PC-3 (cell line): Measurements from ENCODE around the gene HSD3B2. TPM values are rescaled to one million over a fixed set of nuclear protein-coding genes. Genes with fewer than 3 reads are reported as not detected.

Experiments used
- ATAC-seq: fragments of 200-7000 bp; cut with Tn5 transposase; 2 replicates; pipeline ENCODE4 v1.9.1; 2020; ENCODE audit warnings: mild to moderate bottlenecking, moderate library complexity
- BruUV-seq: library from RNA; stranded (reverse); fragments of 400-500 nt; replicated peaks from 2 replicates; lab custom pipeline; 2021; lab: Mats Ljungman, UMichigan
- CTCF ChIA-PET: fragments of 300-600 bp; sonication (Branson Sonifier 250); formaldehyde crosslinking; loops from one replicate; lab custom pipeline; 2022; ENCODE audit warnings: antibody characterized with exemption; lab: Charles Lee
- POLR2A ChIA-PET: fragments of 300-600 bp; sonication (Branson Sonifier 250); formaldehyde crosslinking; loops from one replicate; lab custom pipeline; 2022; ENCODE audit warnings: antibody characterized with exemption; ENCODE audit not compliant: unreplicated experiment; lab: Charles Lee
- DNase-seq: peaks from one replicate; pipeline ENCODE4 v3.0.0-alpha.2; 2015
- H2AFZ ChIP-seq: fragments of 300-600 bp; sonication (generic); 2 replicates; pipeline ENCODE4 v1.6.0; 2016; ENCODE audit warnings: antibody characterized with exemption, low read length
- H3F3A ChIP-seq: fragments of 300-600 bp; sonication (generic); one replicate; pipeline ENCODE4 v1.6.0; 2017; ENCODE audit warnings: antibody characterized with exemption, low read length, control low read depth, mild to moderate bottlenecking; ENCODE audit not compliant: unreplicated experiment
- H3K27ac ChIP-seq: fragments of 300-600 bp; sonication (generic); 2 replicates; pipeline ENCODE4 v1.5.1; 2016; ENCODE audit warnings: mild to moderate bottlenecking, low read length
- H3K27me3 ChIP-seq: fragments of 300-600 bp; sonication (generic); 2 replicates; pipeline ENCODE4 v1.6.1; 2016; ENCODE audit warnings: low read length, mixed read lengths
- H3K36me3 ChIP-seq: fragments of 300-600 bp; sonication (generic); 2 replicates; pipeline ENCODE4 v1.6.1; 2016; ENCODE audit warnings: low read depth, mixed run types, low read length, mixed read lengths
- H3K4me1 ChIP-seq: fragments of 300-600 bp; sonication (generic); 2 replicates; pipeline ENCODE4 v1.5.1; 2016; ENCODE audit warnings: low read length; ENCODE audit not compliant: insufficient read depth
- H3K4me2 ChIP-seq: fragments of 300-600 bp; sonication (generic); 2 replicates; pipeline ENCODE4 v1.6.0; 2016; ENCODE audit warnings: low read length
- H3K4me3 ChIP-seq: fragments of 300-600 bp; sonication (generic); 2 replicates; pipeline ENCODE4 v1.5.1; 2016; ENCODE audit warnings: mild to moderate bottlenecking, low read length, mixed read lengths
- H3K79me2 ChIP-seq: fragments of 300-600 bp; sonication (generic); 2 replicates; pipeline ENCODE4 v1.6.1; 2017; ENCODE audit warnings: low read length, mixed read lengths
- H3K9ac ChIP-seq: fragments of 300-600 bp; sonication (generic); 2 replicates; pipeline ENCODE4 v1.6.0; 2016; ENCODE audit warnings: mild to moderate bottlenecking, low read length
- H3K9me2 ChIP-seq: fragments of 300-600 bp; sonication (generic); replicated peaks from 2 replicates; pipeline ENCODE4 v1.6.1; 2016; ENCODE audit warnings: mixed run types, low read length, mixed read lengths
- H3K9me3 ChIP-seq: fragments of 300-600 bp; sonication (generic); 2 replicates; pipeline ENCODE4 v1.6.1; 2016; ENCODE audit warnings: low read length, mixed read lengths
- H4K20me1 ChIP-seq: fragments of 300-600 bp; sonication (generic); 2 replicates; pipeline ENCODE4 v1.6.1; 2016; ENCODE audit warnings: low read length, mixed read lengths
- CTCF ChIP-seq: fragments of 300-600 bp; sonication (generic); conservative IDR thresholded peaks from 2 replicates; pipeline ENCODE4 v1.5.1; 2017; ENCODE audit warnings: antibody characterized with exemption, low read depth, mild to moderate bottlenecking, low read length
- EZH2 ChIP-seq: fragments of 300-600 bp; sonication (generic); IDR thresholded peaks from one replicate; pipeline ENCODE4 v1.6.1; 2017; ENCODE audit warnings: antibody characterized with exemption, mild to moderate bottlenecking, low read length; ENCODE audit not compliant: unreplicated experiment
- EZH2phosphoT487 ChIP-seq: fragments of 300-600 bp; sonication (generic); IDR thresholded peaks from 2 replicates; pipeline ENCODE4 v1.6.1; 2018; ENCODE audit warnings: mild to moderate bottlenecking, antibody characterized with exemption, low read length, borderline replicate concordance
- intact Hi-C: fragments of 100-400 bp; cut with micrococcal nuclease; formaldehyde crosslinking; loops from 2 replicates; pipeline ENCODE4 v1.9.0; 2023
- total RNA-seq: library from RNA; depleted of rRNA; stranded (reverse); fragments of >200 nt; gene quantifications from 2 replicates; pipeline ENCODE4 v1.2.3, GENCODE V29; 2014

The HSD3B2 gene
- total RNA-seq, 1 experiment from 2014 or later = not detected

GRCh38 chr1:119469741-119470140, 54.8 kb downstream of the HSD3B2 start:
- H3K79me2 ChIP-seq = no peaks in the 10 kb centered on the region
- H3K36me3 ChIP-seq = no peaks in the 10 kb centered on the region
- no TSS peak for BruUV-seq
- POLR2A ChIA-PET = no interaction called here
- no peaks in the 10 kb centered on the region for H3K9me2 ChIP-seq
- CTCF ChIA-PET = no interaction called here
- no peak overlapping the region for H3K9ac ChIP-seq
- no peaks in the 10 kb centered on the region for H3K4me1 ChIP-seq
- no peak overlapping the region for H3K4me3 ChIP-seq
- intact Hi-C loops = loop anchor here (10.0 kb wide), 1 partner anchor 115 kb away; no protein-coding TSS in a partner anchor
- H2AFZ ChIP-seq = no peak overlapping the region
- no peak overlapping the region for H3K4me2 ChIP-seq
- no peaks in the 10 kb centered on the region for H4K20me1 ChIP-seq
- H3K27ac ChIP-seq = no peak overlapping the region
- ATAC-seq = no peak
- DNase-seq = no peak
- TF ChIP-seq EZH2phosphoT487 = no peak
- no peak for TF ChIP-seq CTCF
- no peak for TF ChIP-seq EZH2
- H3F3A ChIP-seq = no peaks in the 10 kb centered on the region
- H3K27me3 ChIP-seq = peaks cover 24% of the 10 kb centered on the region
- no peaks in the 10 kb centered on the region for H3K9me3 ChIP-seq

DNA sequence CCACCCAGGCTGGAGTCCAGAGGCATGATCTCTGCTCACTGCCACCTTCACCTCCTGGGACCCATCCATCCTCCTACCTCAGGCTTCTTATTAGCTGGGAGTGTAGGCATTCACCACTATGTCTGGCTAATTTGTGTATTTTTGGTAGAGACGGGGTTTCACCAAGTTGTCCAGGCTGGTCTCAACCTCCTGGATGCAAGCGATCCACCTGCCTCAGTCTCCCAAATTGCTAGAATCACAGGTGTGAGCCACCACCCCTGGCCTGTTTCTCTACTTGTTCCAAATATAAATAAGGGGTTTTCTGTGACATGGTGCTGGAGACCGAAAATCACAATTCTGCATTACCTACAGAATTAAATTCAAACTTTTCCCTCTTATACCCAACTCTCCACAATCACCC, 55.4 kb downstream of the HSD3B2 start:
- H3K27ac ChIP-seq = no peak overlapping the region
- BruUV-seq = no TSS peak
- no peak for DNase-seq
- intact Hi-C loops = loop anchor here (10.0 kb wide), 1 partner anchor 114 kb away; no protein-coding TSS in a partner anchor
- H3K4me1 ChIP-seq = no peaks in the 10 kb centered on the region
- CTCF ChIA-PET = no interaction called here
- ATAC-seq = no peak
- H4K20me1 ChIP-seq = no peaks in the 10 kb centered on the region
- H3K27me3 ChIP-seq = peaks cover 24% of the 10 kb centered on the region
- H2AFZ ChIP-seq = no peak overlapping the region
- POLR2A ChIA-PET = no interaction called here
- no peak overlapping the region for H3K4me2 ChIP-seq
- H3F3A ChIP-seq = no peaks in the 10 kb centered on the region
- no peaks in the 10 kb centered on the region for H3K9me3 ChIP-seq
- H3K9ac ChIP-seq = no peak overlapping the region
- no peak for TF ChIP-seq CTCF
- TF ChIP-seq EZH2 = no peak
- no peak for TF ChIP-seq EZH2phosphoT487
- no peaks in the 10 kb centered on the region for H3K36me3 ChIP-seq
- H3K9me2 ChIP-seq = no peaks in the 10 kb centered on the region
- no peaks in the 10 kb centered on the region for H3K79me2 ChIP-seq
- H3K4me3 ChIP-seq = no peak overlapping the region

- Histone ChIP-seq H3K36me3 (no peaks in the 10 kb centered on the region), H3K9me2 (no peaks in the 10 kb centered on the region), H3K79me2 (no peaks in the 10 kb centered on the region), H3F3A (no peaks in the 10 kb centered on the region), H4K20me1 (no peaks in the 10 kb centered on the region), H3K4me2 (no peak overlapping the region), H3K27me3 (peaks cover 24% of the 10 kb centered on the region), H3K9ac (no peak overlapping the region), H2AFZ (no peak overlapping the region), H3K4me3 (no peak overlapping the region), H3K27ac (no peak overlapping the region), H3K4me1 (no peaks in the 10 kb centered on the region; the same call in 1 of the 2 replicates), H3K9me3 (no peaks in the 10 kb centered on the region)
- intact Hi-C loops = loop anchor here (10.0 kb wide), 1 partner anchor 114 kb away; no protein-coding TSS in a partner anchor
- no peak for DNase-seq
- TF ChIP-seq EZH2 = no peak
- no peak for TF ChIP-seq CTCF
- no peak for TF ChIP-seq EZH2phosphoT487
- ChIA-PET CTCF (no interaction called here), POLR2A (no interaction called here)
- no peak for ATAC-seq
- no TSS peak for BruUV-seq
Observed at GRCh38 chr1:119470958-119471357, 56.0 kb downstream of the HSD3B2 start.
